GM12878 (cell line): ENCODE data around the gene PTPRJ. TPM values are rescaled to one million over a fixed set of nuclear protein-coding genes. Genes with fewer than 3 reads are reported as not detected.

Experiments
- ATAC-seq: fragments of 200-7000 bp; cut with Tn5 transposase; 3 replicates; pipeline ENCODE4 v1.9.1; 2020; ENCODE audit warnings: mild to moderate bottlenecking, moderate library complexity
- BruUV-seq: library from RNA; stranded (reverse); fragments of 400-500 nt; replicated peaks from 2 replicates; lab custom pipeline; 2021; lab: Mats Ljungman, UMichigan
- CTCF ChIA-PET: fragments of 300-600 bp; sonication (Branson Sonifier 250); formaldehyde crosslinking; extraction: SDS; loops from one replicate; lab custom pipeline; 2021; ENCODE audit warnings: inconsistent platforms; lab: Yijun Ruan, JAX
- POLR2A ChIA-PET: fragments of 350-600 bp; formaldehyde crosslinking; extraction: SDS; loops from one replicate; lab custom pipeline; 2021; ENCODE audit warnings: inconsistent platforms; lab: Charles Lee
- RAD21 ChIA-PET: fragments of 300-600 bp; sonication (Branson Sonifier 250); formaldehyde crosslinking; loops from one replicate; lab custom pipeline; 2023; ENCODE audit warnings: antibody characterized with exemption; ENCODE audit not compliant: unreplicated experiment; lab: Charles Lee
- SMC1A ChIA-PET: fragments of 300-600 bp; sonication (Branson Sonifier 250); formaldehyde crosslinking; loops from one replicate; lab custom pipeline; 2023; ENCODE audit not compliant: unreplicated experiment, uncharacterized antibody; lab: Charles Lee
- DNase-seq: peaks from one replicate; pipeline ENCODE4 v3.0.0-alpha.2; 2011; ENCODE audit warnings: low read depth, low spot score
- FAIRE-seq: peaks from 3 replicates; lab custom pipeline; 2011; peaks lifted over from hg19 to GRCh38; lab: Jason Lieb, UNC
- H2AFZ ChIP-seq: 2 replicates; pipeline ENCODE4 v1.6.0; 2011; ENCODE audit warnings: low read depth, low read length, control low read depth; ENCODE audit not compliant: control insufficient read depth
- H3K27ac ChIP-seq: 2 replicates; pipeline ENCODE4 v1.5.1; 2011; ENCODE audit warnings: control low read depth; ENCODE audit not compliant: control insufficient read depth, insufficient read depth
- H3K27me3 ChIP-seq, 2 experiments: replicated peaks in 1 of 2; 2 replicates each; pipeline versions ENCODE4 v1.6.0 to v1.6.1; 2011; ENCODE audit warnings: low read length in 1 of 2; ENCODE audit not compliant: control insufficient read depth in 2 of 2, insufficient read depth in 2 of 2
- H3K36me3 ChIP-seq, 2 experiments: 2 replicates each; pipeline ENCODE4 v1.5.1; 2011; ENCODE audit warnings: low read length in 1 of 2; ENCODE audit not compliant: control insufficient read depth in 2 of 2, insufficient read depth in 2 of 2
- H3K4me1 ChIP-seq: 2 replicates; pipeline ENCODE4 v1.6.1; 2011; ENCODE audit warnings: mild to moderate bottlenecking, low read length, moderate library complexity, mixed read lengths; ENCODE audit not compliant: control insufficient read depth, insufficient read depth
- H3K4me2 ChIP-seq: 2 replicates; pipeline ENCODE4 v1.6.0; 2011; ENCODE audit warnings: control low read depth; ENCODE audit not compliant: control insufficient read depth, insufficient read depth
- H3K4me3 ChIP-seq: fragments of 200-600 bp; sonication (generic); 2 replicates; pipeline ENCODE4 v1.5.1; 2016
- H3K79me2 ChIP-seq: 2 replicates; pipeline ENCODE4 v1.6.0; 2011; ENCODE audit warnings: low read length; ENCODE audit not compliant: control insufficient read depth, insufficient read depth
- H3K9ac ChIP-seq: 2 replicates; pipeline ENCODE4 v1.8.0; 2011; ENCODE audit warnings: low read length, control low read depth, mixed read lengths; ENCODE audit not compliant: control insufficient read depth, insufficient read depth
- H3K9me3 ChIP-seq: replicated peaks from 3 replicates; pipeline ENCODE4 v1.5.1; 2011; ENCODE audit warnings: mild to moderate bottlenecking, low read length; ENCODE audit not compliant: control insufficient read depth, insufficient read depth
- H4K20me1 ChIP-seq: 2 replicates; pipeline ENCODE4 v1.6.0; 2011; ENCODE audit not compliant: control insufficient read depth, insufficient read depth
- BACH1 ChIP-seq: fragments of 450-650 bp; IDR thresholded peaks from 2 replicates; pipeline ENCODE4 v1.6.1; 2017; ENCODE audit warnings: mild to moderate bottlenecking, borderline replicate concordance
- CREB1 ChIP-seq: IDR thresholded peaks from 2 replicates; pipeline ENCODE4 v1.6.1; 2012; ENCODE audit warnings: low read depth, mild to moderate bottlenecking, inconsistent platforms
- DPF2 ChIP-seq: fragments of 450-650 bp; IDR thresholded peaks from 2 replicates; pipeline ENCODE4 v1.6.1; 2017; ENCODE audit warnings: mild to moderate bottlenecking
- EED ChIP-seq: sonication (generic); IDR thresholded peaks from 2 replicates; pipeline ENCODE4 v1.6.1; 2016; ENCODE audit warnings: antibody characterized with exemption, low read depth
- ETV6 ChIP-seq, 2 experiments: fragments of 450-650 bp in 1 of 2; IDR thresholded peaks in 1 of 2; conservative IDR thresholded peaks in 1 of 2; 2 replicates each; pipeline ENCODE4 v1.6.1; 2014; ENCODE audit warnings: antibody characterized with exemption in 1 of 2, borderline replicate concordance in 1 of 2, low read depth in 1 of 2, mild to moderate bottlenecking in 1 of 2, moderate library complexity in 1 of 2
- GATAD2B ChIP-seq: fragments of 450-650 bp; conservative IDR thresholded peaks from 2 replicates; pipeline ENCODE4 v1.6.1; 2017; ENCODE audit warnings: low read depth, mild to moderate bottlenecking, moderate library complexity
- IKZF2 ChIP-seq, 2 experiments: fragments of 450-650 bp; IDR thresholded peaks; 2 replicates each; pipeline ENCODE4 v1.6.1; 2017; ENCODE audit warnings: mild to moderate bottlenecking in 2 of 2, moderate library complexity in 2 of 2
- IRF4 ChIP-seq: IDR thresholded peaks from 2 replicates; pipeline ENCODE4 v1.6.1; 2011; ENCODE audit warnings: low read depth, low read length
- MEF2B ChIP-seq: fragments of 450-650 bp; IDR thresholded peaks from 2 replicates; pipeline ENCODE4 v1.6.1; 2018; ENCODE audit warnings: mild to moderate bottlenecking, moderate library complexity; ENCODE audit not compliant: partially characterized antibody, poor library complexity, severe bottlenecking
- MTA3 ChIP-seq: IDR thresholded peaks from 2 replicates; pipeline ENCODE4 v1.6.1; 2012; ENCODE audit warnings: low read length, inconsistent platforms, borderline replicate concordance
- NFIC ChIP-seq: IDR thresholded peaks from 2 replicates; pipeline ENCODE4 v1.6.1; 2012; ENCODE audit warnings: low read depth, mild to moderate bottlenecking, inconsistent platforms, low read length, moderate library complexity
- PML ChIP-seq: IDR thresholded peaks from 2 replicates; pipeline ENCODE4 v1.6.1; 2012; ENCODE audit warnings: low read length, inconsistent platforms
- POU2F2 ChIP-seq: IDR thresholded peaks from 3 replicates; pipeline ENCODE4 v1.6.1; 2011; ENCODE audit warnings: low read depth, mild to moderate bottlenecking, low read length, borderline replicate concordance
- SP1 ChIP-seq: IDR thresholded peaks from one replicate; pipeline ENCODE4 v1.6.1; 2011; ENCODE audit warnings: low read depth, low read length
- SPI1 ChIP-seq: IDR thresholded peaks from 2 replicates; pipeline ENCODE4 v1.6.1; 2011; ENCODE audit warnings: low read depth, mild to moderate bottlenecking, low read length, moderate library complexity, borderline replicate concordance; ENCODE audit not compliant: insufficient read depth
- SUPT20H ChIP-seq: IDR thresholded peaks from 2 replicates; pipeline ENCODE4 v1.6.1; 2011; ENCODE audit warnings: low read depth, mild to moderate bottlenecking, low read length, moderate library complexity, borderline replicate concordance; ENCODE audit not compliant: control insufficient read depth
- ZNF24 ChIP-seq: fragments of 450-650 bp; IDR thresholded peaks from 2 replicates; pipeline ENCODE4 v1.6.1; 2017; ENCODE audit warnings: antibody characterized with exemption, mild to moderate bottlenecking
- WGBS: methylation state at CpG from one replicate; pipeline ENCODE4 v1.1.6; 2016; ENCODE audit warnings: low lambda C conversion rate; ENCODE audit not compliant: insufficient replicate concordance, insufficient coverage; ENCODE audit errors: missing lambda C conversion rate; 5-methylcytosine and 5-hydroxymethylcytosine counted together
- in situ Hi-C: fragments of 300-500 bp; cut with MboI; formaldehyde crosslinking; loops from 9 replicates; pipeline ENCODE4 v1.14.3; 2018; ENCODE audit warnings: mixed read lengths
- intact Hi-C: fragments of 100-400 bp; cut with micrococcal nuclease; formaldehyde crosslinking; loops from one replicate; pipeline ENCODE4 v1.14.2; 2022; ENCODE audit not compliant: unreplicated experiment
- polyA plus RNA-seq, 11 experiments: library from polyadenylated mRNA; depleted of rRNA in 4 of 11; unstranded in 6 of 11; stranded (reverse) in 5 of 11; fragments of >200 nt; fragmentation: Nextera tagmentation in 4 of 11; fragmentation: Illumina TruSeq in 1 of 11; extraction: Ambion mirVana in 4 of 11; extraction: Trizol in 1 of 11; gene quantifications; 1 replicate in 1 of 11; 2 replicates in 10 of 11; pipeline versions ENCODE4 v1.2.1 to v1.2.3, GENCODE V29; 2011 to 2016; ENCODE audit warnings: inconsistent platforms in 2 of 11, missing spikeins in 2 of 11, low read depth in 1 of 11
- total RNA-seq, 4 experiments: library from RNA; depleted of rRNA in 3 of 4; stranded (reverse); fragments of >200 nt in 3 of 4; fragmentation: Illumina TruSeq in 1 of 4; extraction: Trizol in 1 of 4; gene quantifications; 2 replicates each; pipeline versions ENCODE4 v1.2.1 to v1.2.3, GENCODE V29; 2013 to 2021
- TF ChIP-seq, protein P1 (sequence below): IDR thresholded peaks from 2 replicates; pipeline ENCODE4 v1.6.1; 2012; ENCODE audit warnings: low read length, inconsistent platforms
- TF ChIP-seq, protein P2 (sequence below): fragments of 450-650 bp; formaldehyde crosslinking; IDR thresholded peaks from 2 replicates; pipeline ENCODE4 v1.5.0; 2022; ENCODE audit warnings: mild to moderate bottlenecking, missing genetic modification characterization

PTPRJ gene
- total and polyA plus RNA-seq, 10 of the 15 experiments (the other 5 are each of a cell fraction or from before 2014, with no cell fraction given) = 0.22 to 22.4 (median 7.4) TPM

- Histone ChIP-seq H3K27ac (peak overlapping the region; percentile 90), H4K20me1 (no peaks in the 10 kb centered on the region), H3K4me3 (peak overlapping the region; percentile 57), H2AFZ (peak overlapping the region; percentile 80), H3K4me1 (peaks cover 57% of the 10 kb centered on the region), H3K27me3 (no peaks in the 10 kb centered on the region), H3K4me2 (peak overlapping the region; percentile 91), H3K79me2 (peaks cover 78% of the 10 kb centered on the region), H3K36me3 (no peaks in the 10 kb centered on the region), H3K9me3 (no peaks in the 10 kb centered on the region), H3K9ac (peak overlapping the region; percentile 53)
- intact Hi-C loops = no loop called here
- DNase-seq (no peak), ATAC-seq (peak; percentile 56), FAIRE-seq (no peak)
- ChIA-PET RAD21 (interaction anchor here (1.2 to 1.7 kb wide), 2 partner anchors 14 to 120 kb away, joined by 3 to 4 read pairs; no protein-coding TSS in a partner anchor), SMC1A (interaction anchor here (1.9 kb wide), 1 partner anchor 14 kb away, joined by 6 read pairs; no protein-coding TSS in a partner anchor), POLR2A (no interaction called here), CTCF (no interaction called here)
- in situ Hi-C loops = no loop called here
- 1% methylated on average over 6 of the region's 6 CpGs for WGBS
- no TSS peak for BruUV-seq
- TF ChIP-seq SP1 (no peak), SUPT20H (no peak), BACH1 (no peak), NFIC (peak; percentile 58), PML (0 out of 2 replicates have a peak, but pooled peaks have one; percentile 35), DPF2 (0 out of 2 replicates have a peak, but pooled peaks have one; percentile 48), ETV6 (conservative IDR thresholded peaks at IDR 0.05 in 1 of 2, IDR thresholded peaks at IDR 0.05 in 1 of 2; ENCODE audit: borderline replicate concordance in 1 of 2, low read depth in 1 of 2) (0 out of 4 replicates have a peak, but pooled peaks of 1 of the 2 experiments have one; percentile 48), MEF2B (peak; percentile 73), EED (peak; percentile 95), MTA3 (peak; percentile 81; the same call in 1 of the 2 replicates), POU2F2 (peak; percentile 63; the same call in 1 of the 3 replicates), ZNF24 (0 out of 2 replicates have a peak, but pooled peaks have one; percentile 39), IKZF2 (IDR thresholded peaks at IDR 0.05) (peak; percentile 92 to 94), IRF4 (no peak), SPI1 (peak; percentile 76), GATAD2B (0 out of 2 replicates have a peak, but pooled peaks have one; percentile 35), CREB1 (no peak)
- TF ChIP-seq, protein P1, sequence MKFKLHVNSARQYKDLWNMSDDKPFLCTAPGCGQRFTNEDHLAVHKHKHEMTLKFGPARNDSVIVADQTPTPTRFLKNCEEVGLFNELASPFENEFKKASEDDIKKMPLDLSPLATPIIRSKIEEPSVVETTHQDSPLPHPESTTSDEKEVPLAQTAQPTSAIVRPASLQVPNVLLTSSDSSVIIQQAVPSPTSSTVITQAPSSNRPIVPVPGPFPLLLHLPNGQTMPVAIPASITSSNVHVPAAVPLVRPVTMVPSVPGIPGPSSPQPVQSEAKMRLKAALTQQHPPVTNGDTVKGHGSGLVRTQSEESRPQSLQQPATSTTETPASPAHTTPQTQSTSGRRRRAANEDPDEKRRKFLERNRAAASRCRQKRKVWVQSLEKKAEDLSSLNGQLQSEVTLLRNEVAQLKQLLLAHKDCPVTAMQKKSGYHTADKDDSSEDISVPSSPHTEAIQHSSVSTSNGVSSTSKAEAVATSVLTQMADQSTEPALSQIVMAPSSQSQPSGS = no peak
- TF ChIP-seq, protein P2, sequence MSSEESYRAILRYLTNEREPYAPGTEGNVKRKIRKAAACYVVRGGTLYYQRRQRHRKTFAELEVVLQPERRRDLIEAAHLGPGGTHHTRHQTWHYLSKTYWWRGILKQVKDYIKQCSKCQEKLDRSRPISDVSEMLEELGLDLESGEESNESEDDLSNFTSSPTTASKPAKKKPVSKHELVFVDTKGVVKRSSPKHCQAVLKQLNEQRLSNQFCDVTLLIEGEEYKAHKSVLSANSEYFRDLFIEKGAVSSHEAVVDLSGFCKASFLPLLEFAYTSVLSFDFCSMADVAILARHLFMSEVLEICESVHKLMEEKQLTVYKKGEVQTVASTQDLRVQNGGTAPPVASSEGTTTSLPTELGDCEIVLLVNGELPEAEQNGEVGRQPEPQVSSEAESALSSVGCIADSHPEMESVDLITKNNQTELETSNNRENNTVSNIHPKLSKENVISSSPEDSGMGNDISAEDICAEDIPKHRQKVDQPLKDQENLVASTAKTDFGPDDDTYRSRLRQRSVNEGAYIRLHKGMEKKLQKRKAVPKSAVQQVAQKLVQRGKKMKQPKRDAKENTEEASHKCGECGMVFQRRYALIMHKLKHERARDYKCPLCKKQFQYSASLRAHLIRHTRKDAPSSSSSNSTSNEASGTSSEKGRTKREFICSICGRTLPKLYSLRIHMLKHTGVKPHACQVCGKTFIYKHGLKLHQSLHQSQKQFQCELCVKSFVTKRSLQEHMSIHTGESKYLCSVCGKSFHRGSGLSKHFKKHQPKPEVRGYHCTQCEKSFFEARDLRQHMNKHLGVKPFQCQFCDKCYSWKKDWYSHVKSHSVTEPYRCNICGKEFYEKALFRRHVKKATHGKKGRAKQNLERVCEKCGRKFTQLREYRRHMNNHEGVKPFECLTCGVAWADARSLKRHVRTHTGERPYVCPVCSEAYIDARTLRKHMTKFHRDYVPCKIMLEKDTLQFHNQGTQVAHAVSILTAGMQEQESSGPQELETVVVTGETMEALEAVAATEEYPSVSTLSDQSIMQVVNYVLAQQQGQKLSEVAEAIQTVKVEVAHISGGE = no peak
Measured at GRCh38 chr11:47987781-47988180, 7.4 kb downstream of the PTPRJ start.
